ENCODE measurements around the gene GBX1.

GBX1 gene

GRCh38 chr7:151114151-151115090, 53.1 kb downstream of the GBX1 start:
- no peak for TF ChIP-seq CTCF (IDR thresholded peaks at IDR 0.05; ENCODE audit: low read depth, low read length, missing control alignments)
- peak overlapping the region; percentile 55 for H3K27ac ChIP-seq
- peak overlapping the region; percentile 22 for H3K4me3 ChIP-seq (ENCODE audit: low read depth, low read length)
- H3K36me3 ChIP-seq (replicated peaks), result peaks cover 14% of the 10 kb centered on the region
- H3K27me3 ChIP-seq (replicated peaks), result no peaks in the 10 kb centered on the region
- no peak for DNase-seq
- in situ Hi-C loops (cut with HindIII; ENCODE audit: low pct_ligation_motif_present, low sequenced_read_pairs), result no loop called here

GRCh38 chr7:151113344-151114150, 53.9 kb downstream of the GBX1 start:
- Histone ChIP-seq H3K27ac (peak overlapping the region; percentile 55), H3K36me3 (replicated peaks) (peaks cover 6% of the 10 kb centered on the region), H3K27me3 (replicated peaks) (no peaks in the 10 kb centered on the region), H3K4me3 (ENCODE audit: low read depth, low read length) (peak overlapping the region; percentile 9)
- TF ChIP-seq CTCF (IDR thresholded peaks at IDR 0.05; ENCODE audit: low read depth, low read length, missing control alignments), result peak; percentile 31
- DNase-seq, result peak; percentile 66
- in situ Hi-C loops (cut with HindIII; ENCODE audit: low pct_ligation_motif_present, low sequenced_read_pairs), result no loop called here

GRCh38 chr7:151110941-151111645, 56.4 kb downstream of the GBX1 start:
- Histone ChIP-seq H3K4me3 (ENCODE audit: low read depth, low read length) (no peak overlapping the region), H3K27ac (no peak overlapping the region), H3K27me3 (replicated peaks) (no peaks in the 10 kb centered on the region), H3K36me3 (replicated peaks) (no peaks in the 10 kb centered on the region)
- in situ Hi-C loops (cut with HindIII; ENCODE audit: low pct_ligation_motif_present, low sequenced_read_pairs), result no loop called here
- DNase-seq, result peak; percentile 63
- TF ChIP-seq CTCF (IDR thresholded peaks at IDR 0.05; ENCODE audit: low read depth, low read length, missing control alignments), result peak; percentile 93

- no peak overlapping the region for H3K4me3 ChIP-seq (ENCODE audit: low read depth, low read length)
- DNase-seq, result no peak
- H3K36me3 ChIP-seq (replicated peaks), result no peaks in the 10 kb centered on the region
- no peaks in the 10 kb centered on the region for H3K27me3 ChIP-seq (replicated peaks)
- TF ChIP-seq CTCF (IDR thresholded peaks at IDR 0.05; ENCODE audit: low read depth, low read length, missing control alignments), result no peak
- in situ Hi-C loops (cut with HindIII; ENCODE audit: low pct_ligation_motif_present, low sequenced_read_pairs), result no loop called here
- no peak overlapping the region for H3K27ac ChIP-seq
These were observed 57.1 kb downstream of the GBX1 start for GRCh38 chr7:151110236-151110940.

All from brain microvascular endothelial cell (primary cell).